COLO668 (cell line): ENCODE data around the gene COL18A1.
A peak's percentile ranks its signal among the peaks of the same experiment; 100 is the strongest.

ENCODE experiments used
- DNase-seq: peaks from one replicate; lab custom pipeline; 2025; ENCODE audit not compliant: unreplicated experiment; lab: John Stamatoyannopoulos, UW

The COL18A1 gene

DNA sequence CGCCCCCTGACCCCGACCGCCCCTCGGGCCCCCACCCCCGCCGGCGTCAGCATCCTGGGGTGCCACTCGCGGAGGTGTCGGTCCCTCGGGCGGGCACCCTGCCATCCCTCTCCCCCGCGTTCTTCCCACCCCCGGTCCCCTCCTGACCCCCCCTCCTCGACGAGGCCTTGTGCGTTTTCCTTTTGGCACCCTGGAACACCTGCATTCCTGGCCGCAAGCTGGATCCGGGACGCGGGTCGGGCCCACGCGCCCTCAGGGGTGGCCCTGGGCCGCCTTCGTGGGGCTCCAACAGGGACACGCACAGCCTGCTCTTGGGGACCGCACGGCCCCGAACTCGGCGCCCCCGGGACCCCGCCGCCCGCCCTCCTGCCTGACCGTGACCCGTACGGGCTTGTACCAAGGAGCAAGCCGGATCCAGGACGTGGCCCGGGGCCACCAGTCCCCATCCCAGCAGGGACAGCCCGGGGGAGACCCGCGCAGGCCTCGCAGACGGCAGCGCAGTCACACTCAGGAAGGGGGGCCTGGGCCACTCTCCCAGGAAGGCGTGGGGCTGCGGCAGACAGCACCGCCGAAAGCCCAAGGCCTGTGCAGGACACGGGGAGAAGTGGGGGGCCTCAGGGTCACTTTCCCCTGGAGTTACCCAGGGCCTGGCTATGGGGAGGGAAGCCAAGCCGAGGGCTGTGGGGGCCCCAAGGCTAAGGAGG, 137.9 kb downstream of the COL18A1 start:
- DNase-seq: no peak

DNA sequence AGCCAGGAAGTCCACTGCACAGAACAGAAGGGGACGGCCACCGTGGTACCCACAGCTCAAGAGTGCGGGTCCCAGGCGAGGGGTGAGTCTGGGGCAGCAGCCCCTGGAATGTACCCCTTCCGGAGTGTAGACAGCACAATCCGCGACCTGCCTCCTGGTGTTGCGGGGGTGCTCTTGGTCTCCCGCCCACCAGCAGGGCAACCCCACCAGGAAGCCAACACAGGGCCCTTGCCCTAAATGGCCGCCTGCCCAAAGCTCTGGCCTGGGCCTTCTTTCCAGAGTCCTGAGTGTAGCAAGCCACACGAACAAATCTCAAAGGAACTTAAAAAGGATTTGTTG, 138.4 kb downstream of the COL18A1 start:
- DNase-seq: no peak

DNA sequence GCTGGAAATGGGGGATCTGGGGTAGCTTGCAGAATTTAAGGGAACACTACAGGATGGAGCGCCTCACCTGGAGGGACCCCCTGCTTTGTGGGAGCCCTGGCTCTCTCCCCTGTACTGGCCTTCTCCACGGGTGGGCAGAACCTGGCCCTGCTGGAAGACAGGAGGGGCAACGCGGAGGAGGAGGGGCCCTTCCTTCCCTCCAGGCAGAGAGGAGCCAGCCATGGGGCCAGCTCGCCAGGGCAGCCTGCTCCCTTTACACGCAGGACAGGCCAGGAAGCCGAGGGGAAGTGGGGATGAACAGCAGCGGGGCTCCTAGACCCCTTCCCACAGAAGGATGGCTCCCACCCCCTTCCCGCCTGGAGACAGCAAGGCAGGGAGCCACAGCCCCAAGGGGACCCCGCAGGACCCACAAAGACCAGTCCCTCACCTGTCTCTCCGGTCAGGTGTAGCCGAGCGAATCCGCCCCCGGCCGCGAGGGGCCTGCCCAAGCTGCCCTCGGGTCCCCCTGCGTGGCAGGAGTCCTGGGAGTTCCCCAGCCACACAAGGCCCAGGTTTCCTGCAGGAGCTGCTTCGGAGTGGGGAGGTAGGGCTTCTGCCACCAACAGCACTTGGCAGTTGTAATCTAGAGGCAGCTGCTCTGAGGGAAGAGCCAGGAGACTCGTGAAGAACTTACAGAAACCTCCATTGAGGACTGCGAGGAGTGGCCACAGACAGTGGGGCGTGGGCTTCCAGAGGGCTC, 138.9 kb downstream of the COL18A1 start:
- DNase-seq: no peak

GRCh38 chr21:45544449-45545235, 139.7 kb downstream of the COL18A1 start:
- no peak for DNase-seq

GRCh38 chr21:45545236-45545570, 140.2 kb downstream of the COL18A1 start:
- no peak for DNase-seq

GRCh38 chr21:45545691-45546531, 140.9 kb downstream of the COL18A1 start:
- no peak for DNase-seq

DNA sequence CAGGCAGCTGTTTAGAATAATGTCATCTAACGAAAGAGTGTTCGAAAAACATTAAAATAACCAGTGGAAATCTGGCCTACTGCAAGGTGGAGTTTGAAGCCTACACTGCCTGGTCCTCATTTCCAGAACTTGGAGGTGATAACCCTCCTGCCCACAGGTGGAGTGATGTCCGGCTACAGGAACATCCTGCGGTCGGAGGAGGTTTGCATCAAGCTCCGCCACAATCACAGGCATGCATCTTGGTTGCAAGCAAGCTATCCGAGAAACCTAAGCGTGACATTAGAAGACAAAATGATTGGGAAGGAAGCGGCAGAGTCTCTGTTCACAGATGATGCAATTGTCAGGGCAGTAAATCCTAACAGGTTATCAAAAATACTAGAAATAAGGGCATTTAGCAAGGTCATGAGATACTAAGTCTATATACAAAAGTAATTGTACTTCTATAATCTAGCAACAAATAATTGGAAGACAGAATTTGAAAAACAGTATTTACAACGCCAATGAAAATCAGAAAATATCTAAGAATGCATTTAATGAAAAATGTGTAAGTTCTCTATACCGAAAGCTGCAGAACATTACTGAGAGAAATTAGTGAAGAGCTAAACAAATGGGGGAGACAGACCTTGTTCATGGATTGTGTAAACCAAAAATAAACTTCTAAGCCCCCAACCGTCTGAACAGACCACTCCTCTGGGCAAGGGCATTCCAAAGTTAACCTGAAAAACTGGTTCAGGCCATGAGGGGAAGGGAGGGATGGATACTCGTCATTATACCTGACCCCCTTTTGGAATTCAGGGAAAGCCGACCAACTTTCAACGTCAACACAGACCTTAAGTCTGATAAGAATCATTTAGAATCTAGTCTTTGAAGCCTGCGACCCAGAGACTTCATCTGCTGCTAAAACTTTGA, 141.9 kb downstream of the COL18A1 start:
- DNase-seq: no peak

DNA sequence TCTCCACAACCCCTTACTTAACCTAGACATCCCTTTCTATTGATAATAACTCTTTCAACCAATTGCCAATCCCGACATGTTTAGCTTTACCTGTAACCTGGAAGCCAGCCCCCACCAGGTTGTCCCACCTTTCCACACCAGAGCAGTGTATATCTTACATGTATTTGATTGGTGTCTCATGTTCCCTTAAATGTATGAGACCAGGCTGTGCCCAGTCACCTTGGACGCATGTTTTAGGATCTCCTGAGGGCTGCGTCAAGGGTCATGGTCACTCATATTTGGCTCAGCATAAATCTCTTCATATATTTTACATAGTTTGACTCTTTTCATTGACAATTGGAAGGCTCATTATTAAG, 142.6 kb downstream of the COL18A1 start:
- no peak for DNase-seq

DNA sequence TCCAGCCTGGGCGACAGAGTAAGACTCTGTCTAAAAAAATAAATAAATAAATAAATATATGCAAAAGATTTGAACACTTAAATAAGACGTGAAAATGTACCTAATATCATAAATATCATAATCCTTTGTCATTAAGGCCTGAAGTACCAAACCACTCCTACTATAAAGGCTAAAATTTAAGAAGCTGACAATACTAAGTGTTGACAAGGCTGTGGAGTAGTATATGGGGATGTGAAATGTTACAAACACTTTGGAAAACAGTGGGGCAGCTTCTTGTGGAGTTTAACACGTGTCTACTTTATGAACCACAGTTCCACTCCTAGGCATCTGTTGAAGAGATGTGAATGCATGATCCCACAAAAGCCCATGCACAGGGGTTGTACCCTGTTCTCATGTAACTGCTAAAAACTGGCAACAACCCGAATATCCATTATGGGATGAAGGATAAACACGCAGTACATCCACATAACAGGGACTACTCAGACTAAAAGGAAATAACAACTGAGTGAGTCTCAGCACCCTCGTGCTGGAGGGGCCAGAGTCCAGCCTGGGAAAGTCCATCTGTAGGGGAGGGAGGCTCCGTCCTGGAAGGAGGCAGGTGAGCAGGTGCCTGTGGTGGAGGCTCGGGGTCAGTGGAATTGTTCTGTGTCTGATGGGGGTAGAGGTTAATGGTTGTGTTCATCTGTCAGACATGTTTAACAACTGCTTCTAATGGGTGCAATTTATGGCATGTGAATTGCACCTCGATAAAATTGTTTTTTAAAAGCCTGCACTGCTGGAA, 143.9 kb downstream of the COL18A1 start:
- DNase-seq: no peak

GRCh38 chr21:45549626-45550463, 144.9 kb downstream of the COL18A1 start:
- DNase-seq: no peak

DNA sequence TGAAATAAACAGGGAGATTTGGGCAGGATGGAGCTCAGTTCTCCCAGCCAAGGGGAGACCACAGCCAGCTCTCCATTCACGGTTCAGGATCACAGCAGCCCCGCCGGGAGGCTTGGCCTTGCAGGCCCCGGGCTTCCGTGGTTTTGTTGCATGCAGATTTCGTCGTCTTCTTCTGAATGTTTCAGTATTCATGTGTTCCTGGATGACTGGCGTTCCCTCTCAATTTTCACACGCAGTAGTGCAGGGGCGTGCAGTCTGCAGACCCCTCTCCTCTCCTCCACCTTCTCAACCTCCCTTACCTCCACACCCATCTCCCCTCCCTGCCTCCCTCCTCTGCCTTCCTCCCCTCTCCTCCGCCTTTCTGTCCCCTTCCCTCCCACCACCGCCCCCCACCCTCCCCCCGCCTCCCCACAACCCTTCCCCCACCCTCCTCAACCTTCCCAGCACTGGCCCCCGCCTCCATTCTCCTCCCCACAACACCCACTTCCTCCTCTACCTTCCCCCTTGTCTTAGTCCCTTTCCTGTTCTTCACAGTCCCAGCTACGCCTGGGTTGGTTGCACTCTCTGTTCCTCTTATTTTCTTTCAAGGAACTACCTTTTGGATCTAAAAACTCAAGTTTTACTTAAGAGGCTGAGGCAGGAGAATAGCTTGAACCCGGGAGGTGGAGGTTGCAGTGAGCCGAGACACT, 145.7 kb downstream of the COL18A1 start:
- no peak for DNase-seq

GRCh38 chr21:45551316-45551715, 146.4 kb downstream of the COL18A1 start:
- no peak for DNase-seq

- DNase-seq: no peak
Measured at GRCh38 chr21:45551783-45552695, 147.1 kb downstream of the COL18A1 start.

DNA sequence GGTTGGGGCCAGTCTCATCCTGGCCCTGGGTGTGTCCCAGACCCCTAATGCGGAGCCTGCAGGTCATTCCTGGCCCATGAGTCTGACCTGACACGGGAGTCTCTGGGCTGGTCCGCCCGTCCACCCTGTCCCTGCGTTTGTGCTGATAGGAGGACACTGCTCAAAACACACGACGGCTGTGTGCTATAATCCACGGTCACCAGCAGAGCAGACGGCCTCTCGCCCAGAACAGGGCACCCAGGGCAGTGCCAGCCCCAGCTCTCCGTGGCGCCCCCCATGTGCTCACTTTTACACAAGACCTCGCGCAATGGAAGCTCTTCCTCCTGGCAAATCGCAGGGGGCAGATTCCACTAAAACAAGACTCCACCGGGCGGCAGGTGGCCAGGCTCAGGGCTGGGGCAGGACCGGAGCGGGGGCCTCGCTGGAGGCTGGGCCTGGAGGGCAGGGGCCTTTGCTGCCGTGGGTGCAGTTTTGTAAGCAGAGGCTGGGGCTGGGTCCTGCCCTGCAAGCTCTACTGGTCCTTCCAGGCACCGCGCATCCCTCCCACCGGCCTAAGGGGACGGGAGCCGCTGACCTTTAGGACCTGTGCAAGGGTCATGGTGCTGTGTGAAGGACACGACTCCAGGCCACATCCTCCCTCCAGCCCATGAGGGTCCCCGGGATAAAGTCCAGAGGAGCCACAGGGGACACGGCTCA, 147.9 kb downstream of the COL18A1 start:
- DNase-seq: no peak

- DNase-seq: peak; percentile 73
Measured at GRCh38 chr21:45554477-45555175, 149.7 kb downstream of the COL18A1 start.

DNA sequence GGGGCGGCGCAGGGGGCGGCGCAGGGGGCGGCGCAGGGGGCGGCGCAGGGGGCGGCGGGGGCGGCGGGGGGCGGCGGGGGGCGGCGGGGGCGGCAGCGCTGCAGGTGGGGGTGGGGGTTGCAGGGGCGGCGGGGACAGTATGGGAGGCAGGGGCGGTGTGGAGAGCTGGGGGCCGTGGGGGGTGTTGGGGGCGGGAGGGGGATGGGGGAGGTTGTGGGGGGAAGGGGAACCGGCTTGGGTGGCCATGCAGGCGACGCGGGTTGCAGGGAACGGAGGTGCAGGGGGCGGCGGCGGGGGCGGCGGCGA, 150.2 kb downstream of the COL18A1 start:
- no peak for DNase-seq
